Endothelial cell of umbilical vein (primary cell): ENCODE measurements around the gene CETP. TPM values are rescaled to one million over a fixed set of nuclear protein-coding genes. Genes with fewer than 3 reads are reported as not detected.

ENCODE experiments used
- BruUV-seq: library from RNA; stranded (reverse); fragments of 400-500 nt; replicated peaks from 2 replicates; lab custom pipeline; 2021; lab: Mats Ljungman, UMichigan
- CTCF ChIA-PET: fragments of 300-600, 350-600 bp; sonication (Branson Sonifier 250); formaldehyde crosslinking; loops from one replicate; lab custom pipeline; 2021; ENCODE audit warnings: antibody characterized with exemption, inconsistent platforms; lab: Charles Lee
- POLR2A ChIA-PET: fragments of 300-600, 350-600 bp; sonication (Branson Sonifier 250); formaldehyde crosslinking; loops from one replicate; lab custom pipeline; 2021; ENCODE audit warnings: antibody characterized with exemption, inconsistent platforms; lab: Charles Lee
- DNase-seq: peaks from one replicate; pipeline ENCODE4 v3.0.0-alpha.2; 2011; ENCODE audit warnings: low read depth, low spot score
- FAIRE-seq: peaks from 2 replicates; lab custom pipeline; 2011; peaks lifted over from hg19 to GRCh38; lab: Jason Lieb, UNC
- H2AFZ ChIP-seq: 2 replicates; pipeline ENCODE4 v1.6.0; 2012; ENCODE audit warnings: low read depth, low read length, control low read depth, inconsistent platforms
- H3K27ac ChIP-seq: 2 replicates; pipeline ENCODE4 v1.5.1; 2011; ENCODE audit warnings: low read depth, mild to moderate bottlenecking, control low read depth, low read length, moderate library complexity; ENCODE audit not compliant: insufficient read depth
- H3K27me3 ChIP-seq, 2 experiments: 2 replicates each; pipeline versions ENCODE4 v1.6.0 to v1.6.1; 2011; ENCODE audit warnings: low read length in 2 of 2, mixed read lengths in 1 of 2; ENCODE audit not compliant: control insufficient read depth in 2 of 2, insufficient read depth in 2 of 2
- H3K36me3 ChIP-seq, 2 experiments: 2 replicates in 1 of 2; 3 replicates in 1 of 2; pipeline ENCODE4 v1.5.1; 2011; ENCODE audit warnings: low read length in 2 of 2, mild to moderate bottlenecking in 1 of 2, moderate library complexity in 1 of 2; ENCODE audit not compliant: control insufficient read depth in 2 of 2, insufficient read depth in 2 of 2; ENCODE audit errors: extremely low read depth in 1 of 2
- H3K4me1 ChIP-seq: 3 replicates; pipeline ENCODE4 v1.5.1; 2011; ENCODE audit warnings: mild to moderate bottlenecking, low read length; ENCODE audit not compliant: control insufficient read depth, insufficient read depth; ENCODE audit errors: extremely low read depth
- H3K4me2 ChIP-seq: 2 replicates; pipeline ENCODE4 v1.6.1; 2011; ENCODE audit warnings: low read length, control low read depth, mixed read lengths; ENCODE audit not compliant: insufficient read depth
- H3K4me3 ChIP-seq, 3 experiments: fragments of 200-600 bp in 1 of 3; sonication (generic), shearing (Covaris generic) in 1 of 3; replicated peaks in 1 of 3; 2 replicates each; pipeline ENCODE4 v1.5.1; 2011 to 2016; ENCODE audit warnings: control low read depth in 3 of 3, low read length in 3 of 3, mild to moderate bottlenecking in 2 of 3, inconsistent platforms in 1 of 3, low read depth in 1 of 3, moderate library complexity in 1 of 3; ENCODE audit not compliant: insufficient read depth in 1 of 3
- H3K79me2 ChIP-seq: 2 replicates; pipeline ENCODE4 v1.6.0; 2012; ENCODE audit warnings: low read length, inconsistent platforms; ENCODE audit not compliant: control insufficient read depth, insufficient read depth
- H3K9ac ChIP-seq: replicated peaks from 2 replicates; pipeline ENCODE3; 2011; ENCODE audit warnings: low read length, control low read depth; ENCODE audit not compliant: insufficient read depth; ENCODE audit errors: extremely low read depth
- H3K9me1 ChIP-seq: replicated peaks from 3 replicates; pipeline ENCODE4 v1.6.0; 2011; ENCODE audit warnings: mild to moderate bottlenecking, low read length; ENCODE audit not compliant: control insufficient read depth, insufficient read depth; ENCODE audit errors: extremely low read depth
- H3K9me3 ChIP-seq: replicated peaks from 2 replicates; pipeline ENCODE4 v1.5.1; 2012; ENCODE audit warnings: low read length, inconsistent platforms; ENCODE audit not compliant: control insufficient read depth, insufficient read depth
- H4K20me1 ChIP-seq: replicated peaks from 2 replicates; pipeline ENCODE3; 2011; ENCODE audit warnings: mild to moderate bottlenecking, low read length; ENCODE audit not compliant: control insufficient read depth, insufficient read depth; ENCODE audit errors: extremely low read depth
- EZH2 ChIP-seq: IDR thresholded peaks from 2 replicates; pipeline ENCODE4 v1.6.1; 2012; ENCODE audit warnings: borderline replicate concordance, low read depth, mild to moderate bottlenecking, moderate library complexity, low read length, inconsistent platforms; ENCODE audit not compliant: severe bottlenecking
- FOS ChIP-seq: IDR thresholded peaks from 2 replicates; pipeline ENCODE4 v1.6.1; 2011; ENCODE audit warnings: mild to moderate bottlenecking, low read length, moderate library complexity, borderline replicate concordance; ENCODE audit not compliant: insufficient read depth
- GATA2 ChIP-seq: IDR thresholded peaks from 2 replicates; pipeline ENCODE4 v1.7.0; 2011; ENCODE audit warnings: low read depth, mild to moderate bottlenecking, moderate library complexity, mixed read lengths, low read length; ENCODE audit not compliant: insufficient read length, insufficient read depth
- JUN ChIP-seq: IDR thresholded peaks from 2 replicates; pipeline ENCODE4 v1.6.1; 2011; ENCODE audit warnings: borderline replicate concordance, low read depth; ENCODE audit not compliant: insufficient read length, insufficient read depth
- MYC ChIP-seq: IDR thresholded peaks from one replicate; pipeline ENCODE4 v1.6.1; 2011; ENCODE audit warnings: mild to moderate bottlenecking, low read depth, low read length
- POLR2A ChIP-seq: IDR thresholded peaks from 2 replicates; pipeline ENCODE4 v1.6.1; 2012; ENCODE audit warnings: low read depth, mild to moderate bottlenecking, control low read depth, low read length
- POLR2AphosphoS5 ChIP-seq: IDR thresholded peaks from 2 replicates; pipeline ENCODE4 v1.6.1; 2012; ENCODE audit warnings: low read depth, mild to moderate bottlenecking, control low read depth, low read length, moderate library complexity; ENCODE audit not compliant: insufficient read depth
- dilution Hi-C: fragments of 300-500 bp; cut with MboI; formaldehyde crosslinking; loops from one replicate; pipeline ENCODE4 v1.15.0; 2019; ENCODE audit warnings: low sequenced_read_pairs; ENCODE audit not compliant: extremely low pct_ligation_motif_present
- intact Hi-C: fragments of 100-400 bp; cut with micrococcal nuclease; formaldehyde crosslinking; loops from one replicate; pipeline ENCODE4 v1.10.0; 2022
- polyA plus RNA-seq, 4 experiments: library from polyadenylated mRNA; depleted of rRNA in 3 of 4; stranded (reverse) in 3 of 4; unstranded in 1 of 4; fragments of >200 nt; gene quantifications; 2 replicates each; pipeline versions ENCODE4 v1.2.1 to v1.2.3, GENCODE V29; 2011 to 2012; ENCODE audit warnings: missing spikeins in 1 of 4
- total RNA-seq: library from RNA; stranded (reverse); gene quantifications from 2 replicates; pipeline ENCODE4 v1.2.3, GENCODE V29; 2021
- TF ChIP-seq, protein P1 (sequence below): IDR thresholded peaks from 2 replicates; pipeline ENCODE4 v1.6.1; 2011; ENCODE audit not compliant: insufficient read depth, insufficient read length
- TF ChIP-seq, protein P2 (sequence below), 2 donors: IDR thresholded peaks; 1 replicate in 1 of 2; 2 replicates in 1 of 2; pipeline ENCODE4 v1.5.1; 2011; ENCODE audit warnings: low read length in 2 of 2, mild to moderate bottlenecking in 2 of 2, moderate library complexity in 2 of 2, control low read depth in 1 of 2, inconsistent platforms in 1 of 2, low read depth in 1 of 2; ENCODE audit not compliant: insufficient read depth in 1 of 2; ENCODE audit errors: extremely low read depth in 1 of 2

Gene CETP
- total and polyA plus RNA-seq, 2 donors (not counting 3 experiments of a cell fraction or from before 2014, with no cell fraction given), result 2.2 to 2.8 TPM

DNA sequence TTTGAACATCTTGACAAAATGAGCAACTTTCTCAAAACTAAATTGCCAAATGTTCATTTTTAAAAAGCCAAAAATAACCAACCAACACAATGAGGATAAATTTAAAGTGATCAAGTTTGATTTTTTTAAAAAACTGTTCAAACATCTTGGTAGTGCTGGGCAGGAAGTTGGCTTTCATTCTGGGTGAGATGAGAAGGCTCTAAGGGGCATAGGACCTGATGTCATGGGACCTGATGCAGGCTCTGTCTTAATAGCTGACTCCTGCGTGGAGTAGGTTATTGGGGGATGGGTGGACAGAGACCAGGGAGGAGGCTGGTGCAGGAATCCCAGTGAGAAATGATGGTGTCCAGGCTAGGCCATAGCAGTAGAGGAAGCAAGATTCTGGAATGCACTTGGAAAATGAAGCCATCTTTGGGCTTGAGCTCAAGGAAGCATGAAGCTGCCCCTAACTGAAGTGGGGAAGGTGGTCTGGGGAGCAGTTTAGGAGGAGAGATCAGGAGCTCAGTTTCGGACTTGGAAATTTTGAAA is 48.0 kb downstream of the CETP start:
- H2AFZ ChIP-seq, result no peak overlapping the region
- TF ChIP-seq MYC (no peak), POLR2AphosphoS5 (no peak), FOS (no peak), EZH2 (no peak), JUN (no peak), POLR2A (no peak), GATA2 (no peak)
- TF ChIP-seq, protein P1, sequence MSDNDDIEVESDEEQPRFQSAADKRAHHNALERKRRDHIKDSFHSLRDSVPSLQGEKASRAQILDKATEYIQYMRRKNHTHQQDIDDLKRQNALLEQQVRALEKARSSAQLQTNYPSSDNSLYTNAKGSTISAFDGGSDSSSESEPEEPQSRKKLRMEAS, result no peak
- TF ChIP-seq, protein P2, sequence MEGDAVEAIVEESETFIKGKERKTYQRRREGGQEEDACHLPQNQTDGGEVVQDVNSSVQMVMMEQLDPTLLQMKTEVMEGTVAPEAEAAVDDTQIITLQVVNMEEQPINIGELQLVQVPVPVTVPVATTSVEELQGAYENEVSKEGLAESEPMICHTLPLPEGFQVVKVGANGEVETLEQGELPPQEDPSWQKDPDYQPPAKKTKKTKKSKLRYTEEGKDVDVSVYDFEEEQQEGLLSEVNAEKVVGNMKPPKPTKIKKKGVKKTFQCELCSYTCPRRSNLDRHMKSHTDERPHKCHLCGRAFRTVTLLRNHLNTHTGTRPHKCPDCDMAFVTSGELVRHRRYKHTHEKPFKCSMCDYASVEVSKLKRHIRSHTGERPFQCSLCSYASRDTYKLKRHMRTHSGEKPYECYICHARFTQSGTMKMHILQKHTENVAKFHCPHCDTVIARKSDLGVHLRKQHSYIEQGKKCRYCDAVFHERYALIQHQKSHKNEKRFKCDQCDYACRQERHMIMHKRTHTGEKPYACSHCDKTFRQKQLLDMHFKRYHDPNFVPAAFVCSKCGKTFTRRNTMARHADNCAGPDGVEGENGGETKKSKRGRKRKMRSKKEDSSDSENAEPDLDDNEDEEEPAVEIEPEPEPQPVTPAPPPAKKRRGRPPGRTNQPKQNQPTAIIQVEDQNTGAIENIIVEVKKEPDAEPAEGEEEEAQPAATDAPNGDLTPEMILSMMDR (IDR thresholded peaks at IDR 0.05; ENCODE audit: extremely low read depth in 1 of 2, insufficient read depth in 1 of 2, low read depth in 1 of 2, low read length in 2 of 2), result no peak
- no TSS peak for BruUV-seq
- no peaks in the 10 kb centered on the region for H3K9me3 ChIP-seq
- no peaks in the 10 kb centered on the region for H3K9me1 ChIP-seq
- dilution Hi-C loops (no loop called here), intact Hi-C loops (no loop called here)
- H3K27ac ChIP-seq, result no peak overlapping the region
- H3K4me2 ChIP-seq, result no peak overlapping the region
- ChIA-PET CTCF (interaction anchor here (0.9 to 1.8 kb wide), 2 partner anchors 10 to 14 kb away, joined by 3 to 7 read pairs; no protein-coding TSS in a partner anchor), POLR2A (no interaction called here)
- no peaks in the 10 kb centered on the region for H3K79me2 ChIP-seq
- H3K36me3 ChIP-seq, result no peaks in the 10 kb centered on the region
- H3K4me1 ChIP-seq, result peaks cover 4% of the 10 kb centered on the region
- no peaks in the 10 kb centered on the region for H3K27me3 ChIP-seq
- H3K4me3 ChIP-seq, result no peak overlapping the region
- no peak for DNase-seq
- no peak overlapping the region for H3K9ac ChIP-seq
- H4K20me1 ChIP-seq, result no peaks in the 10 kb centered on the region
- no peak for FAIRE-seq
